H9 (cell line): ENCODE data around the gene OPTN. TPM values are rescaled to one million over a fixed set of nuclear protein-coding genes. Genes with fewer than 3 reads are reported as not detected.

Experiments used
- DNase-seq: peaks from one replicate; pipeline ENCODE4 v3.0.0-alpha.2; 2017
- H2AFZ ChIP-seq: one replicate; pipeline ENCODE4 v1.6.1; 2013; ENCODE audit warnings: mild to moderate bottlenecking, low read length, control low read depth, moderate library complexity
- H2AK5ac ChIP-seq: 2 replicates; pipeline ENCODE4 v1.6.1; 2013; ENCODE audit warnings: low read length, control low read depth, mixed read lengths; ENCODE audit not compliant: insufficient read length
- H2BK120ac ChIP-seq: one replicate; pipeline ENCODE4 v1.6.1; 2013; ENCODE audit warnings: low read depth, mild to moderate bottlenecking, low read length, control low read depth, inconsistent platforms; ENCODE audit not compliant: poor library complexity, severe bottlenecking
- H2BK12ac ChIP-seq: 2 replicates; pipeline ENCODE4 v1.6.1; 2013; ENCODE audit warnings: low read length, control low read depth, mixed read lengths, low read depth; ENCODE audit not compliant: insufficient read length
- H2BK15ac ChIP-seq: 2 replicates; pipeline ENCODE4 v1.6.1; 2013; ENCODE audit warnings: low read depth, low read length, control low read depth
- H2BK20ac ChIP-seq: one replicate; pipeline ENCODE4 v1.6.1; 2013; ENCODE audit warnings: low read depth, mild to moderate bottlenecking, low read length, control low read depth, inconsistent platforms; ENCODE audit not compliant: poor library complexity, severe bottlenecking
- H2BK5ac ChIP-seq: 2 replicates; pipeline ENCODE4 v1.6.1; 2013; ENCODE audit warnings: low read length, control low read depth, mixed read lengths; ENCODE audit not compliant: insufficient read length
- H3K14ac ChIP-seq: 2 replicates; pipeline ENCODE4 v1.6.1; 2013; ENCODE audit warnings: low read length, control low read depth; ENCODE audit not compliant: insufficient read depth
- H3K18ac ChIP-seq: 2 replicates; pipeline ENCODE4 v1.6.1; 2013; ENCODE audit warnings: low read depth, mild to moderate bottlenecking, mixed read lengths, low read length, control low read depth; ENCODE audit not compliant: insufficient read length
- H3K23ac ChIP-seq: 2 replicates; pipeline ENCODE4 v1.6.1; 2013; ENCODE audit warnings: low read length, control low read depth, mixed read lengths, low read depth; ENCODE audit not compliant: insufficient read length
- H3K23me2 ChIP-seq: 2 replicates; pipeline ENCODE4 v1.6.1; 2013; ENCODE audit warnings: low read depth, mild to moderate bottlenecking, mixed read lengths, low read length, control low read depth; ENCODE audit not compliant: insufficient read length, poor library complexity, severe bottlenecking
- H3K27ac ChIP-seq: 2 replicates; pipeline ENCODE4 v1.5.1; 2013; ENCODE audit warnings: low read length, control low read depth, mixed read lengths, low read depth; ENCODE audit not compliant: insufficient read length
- H3K27me3 ChIP-seq: 2 replicates; pipeline ENCODE4 v1.6.1; 2013; ENCODE audit warnings: low read length, control low read depth, inconsistent platforms; ENCODE audit not compliant: insufficient read depth
- H3K4ac ChIP-seq: 2 replicates; pipeline ENCODE4 v1.6.1; 2013; ENCODE audit warnings: low read depth, mild to moderate bottlenecking, control low read depth, inconsistent platforms, low read length, moderate library complexity
- H3K4me1 ChIP-seq: 2 replicates; pipeline ENCODE4 v1.6.1; 2013; ENCODE audit warnings: low read length, control low read depth, inconsistent platforms; ENCODE audit not compliant: insufficient read depth
- H3K4me2 ChIP-seq: 2 replicates; pipeline ENCODE4 v1.6.1; 2013; ENCODE audit warnings: low read length, control low read depth, mixed read lengths; ENCODE audit not compliant: insufficient read length, insufficient read depth
- H3K56ac ChIP-seq: 2 replicates; pipeline ENCODE4 v1.6.1; 2013; ENCODE audit warnings: low read depth, mild to moderate bottlenecking, mixed read lengths, low read length, control low read depth; ENCODE audit not compliant: insufficient read length
- H3K79me1 ChIP-seq: 2 replicates; pipeline ENCODE4 v1.6.1; 2013; ENCODE audit warnings: low read depth, mild to moderate bottlenecking, moderate library complexity, low read length, control low read depth, inconsistent platforms; ENCODE audit not compliant: insufficient read depth, poor library complexity, severe bottlenecking
- H3K79me2 ChIP-seq: 2 replicates; pipeline ENCODE4 v1.6.1; 2013; ENCODE audit warnings: low read length, control low read depth, inconsistent platforms; ENCODE audit not compliant: insufficient read depth
- H3K9ac ChIP-seq: 2 replicates; pipeline ENCODE4 v1.6.1; 2013; ENCODE audit warnings: low read length, control low read depth, mixed read lengths; ENCODE audit not compliant: insufficient read length; ENCODE audit errors: extremely low read depth
- H3K9me3 ChIP-seq: one replicate; pipeline ENCODE4 v1.6.1; 2013; ENCODE audit warnings: low read depth, low read length, inconsistent platforms; ENCODE audit not compliant: control insufficient read depth
- H3T11ph ChIP-seq: one replicate; pipeline ENCODE4 v1.6.1; 2013; ENCODE audit warnings: mild to moderate bottlenecking, low read length, control low read depth, inconsistent platforms
- H4K20me1 ChIP-seq: one replicate; pipeline ENCODE4 v1.6.1; 2013; ENCODE audit not compliant: control insufficient read depth, insufficient read length, insufficient read depth
- H4K5ac ChIP-seq: 2 replicates; pipeline ENCODE4 v1.6.1; 2013; ENCODE audit warnings: low read depth, mild to moderate bottlenecking, mixed read lengths, low read length, control low read depth; ENCODE audit not compliant: insufficient read length
- H4K8ac ChIP-seq: replicated peaks from 2 replicates; pipeline ENCODE4 v1.6.1; 2013; ENCODE audit warnings: low read length, control low read depth, mixed read lengths, low read depth; ENCODE audit not compliant: insufficient read length
- H4K91ac ChIP-seq: 2 replicates; pipeline ENCODE4 v1.6.1; 2013; ENCODE audit warnings: low read depth, mild to moderate bottlenecking, moderate library complexity, mixed read lengths, low read length, control low read depth; ENCODE audit not compliant: insufficient read length
- H3K27ac Mint-ChIP-seq, 3 experiments: 2 replicates in 2 of 3; 3 replicates in 1 of 3; pipeline ENCODE4 v1.8.0; 2020 to 2021; ENCODE audit warnings: mixed read lengths in 3 of 3, mild to moderate bottlenecking in 1 of 3, moderate library complexity in 1 of 3
- H3K27me3 Mint-ChIP-seq: 2 replicates; pipeline ENCODE4 v1.8.0; 2021; ENCODE audit warnings: low read depth, mild to moderate bottlenecking, moderate library complexity, mixed read lengths
- H3K36me3 Mint-ChIP-seq, 3 experiments: 2 replicates in 2 of 3; 3 replicates in 1 of 3; pipeline ENCODE4 v1.8.0; 2020 to 2021; ENCODE audit warnings: low read depth in 3 of 3, mixed read lengths in 3 of 3; ENCODE audit not compliant: insufficient read depth in 1 of 3
- H3K4me1 Mint-ChIP-seq, 2 experiments: 2 replicates each; pipeline ENCODE4 v1.8.0; 2020; ENCODE audit warnings: mixed read lengths in 2 of 2
- H3K4me3 Mint-ChIP-seq, 2 experiments: 2 replicates in 1 of 2; 3 replicates in 1 of 2; pipeline ENCODE4 v1.8.0; 2020 to 2021; ENCODE audit warnings: mild to moderate bottlenecking in 2 of 2, mixed read lengths in 2 of 2, moderate library complexity in 1 of 2
- H3K9me3 Mint-ChIP-seq, 2 experiments: 2 replicates in 1 of 2; 3 replicates in 1 of 2; pipeline ENCODE4 v1.8.0; 2020; ENCODE audit warnings: mild to moderate bottlenecking in 2 of 2, mixed read lengths in 2 of 2, moderate library complexity in 1 of 2
- WGBS: extraction: QIAGEN DNeasy Blood & Tissue Kit; methylation state at CpG from one replicate; pipeline ENCODE4 v1.1.7; 2013; ENCODE audit warnings: missing lambda C conversion rate, low lambda C conversion rate, mixed read lengths; ENCODE audit not compliant: insufficient read length; ENCODE audit errors: extremely low coverage; 5-methylcytosine and 5-hydroxymethylcytosine counted together
- total RNA-seq: library from RNA; stranded (reverse); gene quantifications from 2 replicates; pipeline ENCODE4 v1.2.1, GENCODE V29; 2021
- TF ChIP-seq, protein P1 (sequence below): fragments of 200-600 bp; sonication (generic); conservative IDR thresholded peaks from 3 replicates; pipeline ENCODE4 v1.8.0; 2021; ENCODE audit warnings: antibody characterized with exemption, mild to moderate bottlenecking

OPTN gene
- total RNA-seq, 1 experiment from 2014 or later: 16.1 TPM

- Mint-ChIP-seq H3K4me1 (peaks cover 8 to 13% of the 10 kb centered on the region in 2 experiments), H3K36me3 (peaks cover 3 to 28% (median 16%) of the 10 kb centered on the region in 3 experiments; a peak in 5 of 7 replicates), H3K27me3 (no peaks in the 10 kb centered on the region), H3K9me3 (no peaks in the 10 kb centered on the region), H3K27ac (peak overlapping the region in 1 of 3 experiments; percentile 0; a peak in 2 of 7 replicates), H3K4me3 (no peak overlapping the region)
- Histone ChIP-seq H2BK15ac (no peak overlapping the region), H3K18ac (no peak overlapping the region), H2BK120ac (no peak overlapping the region), H4K91ac (no peak overlapping the region), H3K4ac (no peak overlapping the region), H2AK5ac (no peak overlapping the region), H3K27ac (no peak overlapping the region), H3K27me3 (no peaks in the 10 kb centered on the region), H3K79me1 (no peaks in the 10 kb centered on the region), H2BK20ac (no peak overlapping the region), H3K14ac (no peak overlapping the region), H3K9ac (no peak overlapping the region), H4K5ac (no peak overlapping the region), H3K56ac (no peak overlapping the region), H3K23ac (no peak overlapping the region), H3K79me2 (no peaks in the 10 kb centered on the region), H3K23me2 (no peaks in the 10 kb centered on the region), H2AFZ (no peak overlapping the region), H4K20me1 (no peaks in the 10 kb centered on the region), H3T11ph (no peak overlapping the region), H4K8ac (no peak overlapping the region), H2BK12ac (no peak overlapping the region), H2BK5ac (no peak overlapping the region), H3K4me2 (no peak overlapping the region), H3K9me3 (no peaks in the 10 kb centered on the region), H3K4me1 (no peaks in the 10 kb centered on the region; the same call in 1 of the 2 replicates)
- TF ChIP-seq, protein P1, sequence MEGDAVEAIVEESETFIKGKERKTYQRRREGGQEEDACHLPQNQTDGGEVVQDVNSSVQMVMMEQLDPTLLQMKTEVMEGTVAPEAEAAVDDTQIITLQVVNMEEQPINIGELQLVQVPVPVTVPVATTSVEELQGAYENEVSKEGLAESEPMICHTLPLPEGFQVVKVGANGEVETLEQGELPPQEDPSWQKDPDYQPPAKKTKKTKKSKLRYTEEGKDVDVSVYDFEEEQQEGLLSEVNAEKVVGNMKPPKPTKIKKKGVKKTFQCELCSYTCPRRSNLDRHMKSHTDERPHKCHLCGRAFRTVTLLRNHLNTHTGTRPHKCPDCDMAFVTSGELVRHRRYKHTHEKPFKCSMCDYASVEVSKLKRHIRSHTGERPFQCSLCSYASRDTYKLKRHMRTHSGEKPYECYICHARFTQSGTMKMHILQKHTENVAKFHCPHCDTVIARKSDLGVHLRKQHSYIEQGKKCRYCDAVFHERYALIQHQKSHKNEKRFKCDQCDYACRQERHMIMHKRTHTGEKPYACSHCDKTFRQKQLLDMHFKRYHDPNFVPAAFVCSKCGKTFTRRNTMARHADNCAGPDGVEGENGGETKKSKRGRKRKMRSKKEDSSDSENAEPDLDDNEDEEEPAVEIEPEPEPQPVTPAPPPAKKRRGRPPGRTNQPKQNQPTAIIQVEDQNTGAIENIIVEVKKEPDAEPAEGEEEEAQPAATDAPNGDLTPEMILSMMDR: no peak
- no peak for DNase-seq
- WGBS: no CpG with 5 or more reads among the region's 14 CpGs
Observed at GRCh38 chr10:13117841-13118783, 18.1 kb downstream of the OPTN start.
